ENCODE measurements around the gene SCYL3.
"Not testable (repeated sequence)": the region's sequence is repeated elsewhere in the genome, so short reads cannot be mapped to it uniquely, and the experiment has no call there.

Gene SCYL3

GRCh38 chr1:169811418-169812035 lies 82.2 kb downstream of the SCYL3 start:
- not testable (repeated sequence) for DNase-seq

- DNase-seq = peak; percentile 6
Observed at GRCh38 chr1:169809370-169810095, 84.2 kb downstream of the SCYL3 start.

- no peak for DNase-seq
Observed at GRCh38 chr1:169804941-169805340, 88.8 kb downstream of the SCYL3 start.

GRCh38 chr1:169802888-169803287 lies 90.8 kb downstream of the SCYL3 start:
- no peak for DNase-seq
